H1 (cell line): ENCODE measurements around the gene HYDIN. TPM values are rescaled to one million over a fixed set of nuclear protein-coding genes. Genes with fewer than 3 reads are reported as not detected.

ENCODE experiments used
- CTCF ChIA-PET: fragments of 300-600 bp; sonication (Branson Sonifier 250); formaldehyde crosslinking; loops from one replicate; lab custom pipeline; 2021; ENCODE audit not compliant: partially characterized antibody; lab: Charles Lee
- POLR2A ChIA-PET: fragments of 300-600 bp; sonication (Branson Sonifier 250); formaldehyde crosslinking; loops from one replicate; lab custom pipeline; 2021; ENCODE audit warnings: inconsistent platforms; ENCODE audit not compliant: partially characterized antibody; lab: Charles Lee
- DNase-seq, 2 experiments: peaks; one replicate each; pipeline versions ENCODE4 v3.0.0 to v3.0.0-alpha.2; 2010 to 2022; ENCODE audit warnings: low spot score in 2 of 2, low read depth in 1 of 2, mixed read lengths in 1 of 2
- FAIRE-seq: peaks from 2 replicates; lab custom pipeline; 2011; peaks lifted over from hg19 to GRCh38; lab: Jason Lieb, UNC
- H2AFZ ChIP-seq: 2 replicates; pipeline ENCODE4 v1.8.1; 2012; ENCODE audit warnings: low read length, inconsistent platforms
- H2AK5ac ChIP-seq: 2 replicates; pipeline ENCODE4 v1.6.1; 2013; ENCODE audit warnings: low read depth, low read length
- H2BK120ac ChIP-seq: replicated peaks from 2 replicates; pipeline ENCODE3; 2013; ENCODE audit warnings: low read depth, low read length, inconsistent platforms
- H2BK12ac ChIP-seq: 2 replicates; pipeline ENCODE4 v1.6.1; 2013; ENCODE audit warnings: low read depth, low read length
- H2BK15ac ChIP-seq: 2 replicates; pipeline ENCODE4 v1.6.1; 2013; ENCODE audit warnings: low read length
- H2BK20ac ChIP-seq: 2 replicates; pipeline ENCODE4 v1.6.1; 2013; ENCODE audit warnings: low read length
- H2BK5ac ChIP-seq: 2 replicates; pipeline ENCODE4 v1.6.1; 2013; ENCODE audit warnings: low read depth, low read length
- H3K14ac ChIP-seq: 2 replicates; pipeline ENCODE4 v1.6.1; 2013; ENCODE audit warnings: inconsistent platforms; ENCODE audit not compliant: insufficient read length
- H3K18ac ChIP-seq: 2 replicates; pipeline ENCODE4 v1.6.1; 2013; ENCODE audit warnings: low read length; ENCODE audit errors: extremely low read depth
- H3K23ac ChIP-seq: 2 replicates; pipeline ENCODE4 v1.6.1; 2013; ENCODE audit warnings: inconsistent platforms; ENCODE audit not compliant: insufficient read length
- H3K23me2 ChIP-seq: 2 replicates; pipeline ENCODE4 v1.6.1; 2013; ENCODE audit warnings: low read depth, low read length
- H3K27ac ChIP-seq: 2 replicates; pipeline ENCODE4 v1.6.1; 2011; ENCODE audit warnings: low read depth, low read length, inconsistent platforms
- H3K27me3 ChIP-seq, 4 experiments: replicated peaks in 1 of 4; 1 replicate in 1 of 4; 2 replicates in 3 of 4; pipeline versions ENCODE4 v1.6.1 to v1.8.1; 2011 to 2013; ENCODE audit warnings: low read length in 3 of 4, mild to moderate bottlenecking in 3 of 4, inconsistent platforms in 2 of 4, mixed read lengths in 2 of 4, moderate library complexity in 1 of 4; ENCODE audit not compliant: control insufficient read depth in 3 of 4, insufficient read depth in 3 of 4; ENCODE audit errors: extremely low read depth in 1 of 4
- H3K36me3 ChIP-seq, 4 experiments: 2 replicates each; pipeline versions ENCODE4 v1.6.1 to v1.8.1; 2011 to 2013; ENCODE audit warnings: mild to moderate bottlenecking in 4 of 4, low read length in 3 of 4, moderate library complexity in 2 of 4, control low read depth in 1 of 4, inconsistent platforms in 1 of 4; ENCODE audit not compliant: insufficient read depth in 4 of 4, control insufficient read depth in 2 of 4
- H3K4ac ChIP-seq: replicated peaks from 2 replicates; pipeline ENCODE3; 2013; ENCODE audit warnings: low read length, low read depth, mixed read lengths, inconsistent platforms; ENCODE audit not compliant: insufficient read length
- H3K4me1 ChIP-seq, 4 experiments: replicated peaks in 1 of 4; 1 replicate in 1 of 4; 2 replicates in 3 of 4; pipeline versions ENCODE4 v1.6.1 to v1.8.1; 2011 to 2013; ENCODE audit warnings: low read length in 3 of 4, inconsistent platforms in 2 of 4, mixed read lengths in 1 of 4; ENCODE audit not compliant: insufficient read depth in 4 of 4, control insufficient read depth in 3 of 4
- H3K4me2 ChIP-seq, 2 experiments: 2 replicates each; pipeline versions ENCODE4 v1.6.1 to v1.8.1; 2011 to 2013; ENCODE audit warnings: low read depth in 2 of 2, low read length in 2 of 2, control low read depth in 1 of 2, inconsistent platforms in 1 of 2, mild to moderate bottlenecking in 1 of 2; ENCODE audit not compliant: insufficient read depth in 1 of 2
- H3K4me3 ChIP-seq, 4 experiments: fragments of 200-600, 300-600 bp in 1 of 4; sonication (generic), shearing (Covaris generic), sonication (Bioruptor Twin) in 1 of 4; 2 replicates each; pipeline versions ENCODE4 v1.5.1 to v1.8.1; 2011 to 2016; ENCODE audit warnings: low read length in 4 of 4, low read depth in 3 of 4, control low read depth in 2 of 4, inconsistent platforms in 2 of 4, mild to moderate bottlenecking in 2 of 4, mixed read lengths in 1 of 4, moderate library complexity in 1 of 4; ENCODE audit not compliant: insufficient read depth in 2 of 4; ENCODE audit errors: extremely low read depth in 1 of 4
- H3K56ac ChIP-seq: replicated peaks from 2 replicates; pipeline ENCODE3; 2013; ENCODE audit warnings: low read depth, mild to moderate bottlenecking, mixed read lengths, low read length, inconsistent platforms; ENCODE audit not compliant: insufficient read length
- H3K79me1 ChIP-seq: 2 replicates; pipeline ENCODE4 v1.6.1; 2013; ENCODE audit warnings: low read depth, low read length, control low read depth
- H3K79me2 ChIP-seq, 2 experiments: 2 replicates each; pipeline versions ENCODE4 v1.6.1 to v1.8.1; 2012 to 2013; ENCODE audit warnings: low read length in 2 of 2, mild to moderate bottlenecking in 2 of 2, inconsistent platforms in 1 of 2; ENCODE audit not compliant: insufficient read depth in 2 of 2, control insufficient read depth in 1 of 2
- H3K9ac ChIP-seq, 4 experiments: replicated peaks in 1 of 4; 1 replicate in 1 of 4; 2 replicates in 3 of 4; pipeline versions ENCODE4 v1.6.1 to v1.8.1; 2011 to 2013; ENCODE audit warnings: low read depth in 3 of 4, low read length in 3 of 4, control low read depth in 2 of 4, mild to moderate bottlenecking in 2 of 4, moderate library complexity in 2 of 4, inconsistent platforms in 1 of 4; ENCODE audit errors: extremely low read depth in 1 of 4
- H3K9me3 ChIP-seq, 2 experiments: 2 replicates each; pipeline versions ENCODE4 v1.6.1 to v1.8.1; 2012 to 2013; ENCODE audit warnings: mild to moderate bottlenecking in 2 of 2, moderate library complexity in 2 of 2, control low read depth in 1 of 2, inconsistent platforms in 1 of 2, low read depth in 1 of 2, low read length in 1 of 2, mixed read lengths in 1 of 2; ENCODE audit not compliant: insufficient read depth in 2 of 2
- H4K20me1 ChIP-seq, 2 experiments: replicated peaks in 1 of 2; 2 replicates each; pipeline versions ENCODE3 to v1.8.1; 2011 to 2013; ENCODE audit warnings: inconsistent platforms in 2 of 2, low read length in 2 of 2, mild to moderate bottlenecking in 1 of 2; ENCODE audit not compliant: insufficient read depth in 2 of 2, control insufficient read depth in 1 of 2
- H4K5ac ChIP-seq: 2 replicates; pipeline ENCODE4 v1.6.1; 2013; ENCODE audit warnings: low read length, low read depth, mixed read lengths, inconsistent platforms; ENCODE audit not compliant: insufficient read length
- H4K8ac ChIP-seq: 2 replicates; pipeline ENCODE4 v1.8.0; 2013; ENCODE audit warnings: mild to moderate bottlenecking, moderate library complexity, low read length, inconsistent platforms; ENCODE audit not compliant: insufficient read depth; ENCODE audit errors: extremely low read depth
- H4K91ac ChIP-seq: replicated peaks from 2 replicates; pipeline ENCODE3; 2013; ENCODE audit warnings: low read length, mixed read lengths, inconsistent platforms; ENCODE audit not compliant: insufficient read length
- KDM4A ChIP-seq: IDR thresholded peaks from one replicate; pipeline ENCODE4 v1.7.1; 2012; ENCODE audit warnings: low read depth, mild to moderate bottlenecking, moderate library complexity, low read length, inconsistent platforms; ENCODE audit not compliant: severe bottlenecking
- NANOG ChIP-seq: IDR thresholded peaks from 2 replicates; pipeline ENCODE4 v1.6.1; 2011; ENCODE audit warnings: low read length, low read depth, mild to moderate bottlenecking, inconsistent platforms; ENCODE audit not compliant: insufficient read depth, poor library complexity, severe bottlenecking
- SUZ12 ChIP-seq: fragments of 200-600 bp; sonication (generic); IDR thresholded peaks from 2 replicates; pipeline ENCODE4 v1.6.1; 2012; ENCODE audit warnings: mild to moderate bottlenecking, inconsistent platforms, low read length, moderate library complexity, mixed read lengths
- TCF12 ChIP-seq: IDR thresholded peaks from 2 replicates; pipeline ENCODE4 v1.6.1; 2011; ENCODE audit warnings: low read depth, mild to moderate bottlenecking, low read length
- WGBS, 2 experiments: shearing (Covaris generic) in 1 of 2; methylation state at CpG; one replicate each; pipeline versions ENCODE4 v1.1.6 to v1.1.7; 2013 to 2015; ENCODE audit warnings: low lambda C conversion rate in 2 of 2, mixed read lengths in 2 of 2, inconsistent platforms in 1 of 2, low coverage in 1 of 2, missing lambda C conversion rate in 1 of 2; ENCODE audit not compliant: insufficient replicate concordance in 2 of 2, insufficient coverage in 1 of 2, insufficient read length in 1 of 2; ENCODE audit errors: extremely low coverage in 1 of 2, missing lambda C conversion rate in 1 of 2; 5-methylcytosine and 5-hydroxymethylcytosine counted together
- polyA plus RNA-seq, 7 experiments: library from polyadenylated mRNA; depleted of rRNA in 3 of 7; stranded (reverse) in 5 of 7; unstranded in 2 of 7; fragments of >200 nt in 5 of 7; fragments of 200-250 nt in 2 of 7; gene quantifications; 1 replicate in 5 of 7; 2 replicates in 1 of 7; 4 replicates in 1 of 7; pipeline versions ENCODE4 v1.2.1 to v1.2.3, GENCODE V29; 2011 to 2013; ENCODE audit warnings: missing spikeins in 2 of 7, mixed read lengths in 2 of 7
- total RNA-seq: library from RNA; stranded (reverse); fragmentation: NEBNext Ultra II Directional; extraction: Animal tissue kit (Norgen Biotek cat#: 25700); gene quantifications from 2 replicates; pipeline ENCODE4 v1.2.1, GENCODE V29; 2021

Gene HYDIN
- total and polyA plus RNA-seq, 2 of the 8 experiments (the other 6 are each of a cell fraction or from before 2014, with no cell fraction given) = 1.1 to 1.8 TPM

- Histone ChIP-seq H2BK5ac (no peak overlapping the region), H2BK15ac (no peak overlapping the region), H3K36me3 (no peaks in the 10 kb centered on the region), H3K23me2 (peaks cover 7% of the 10 kb centered on the region; the same call in 1 of the 2 replicates), H2AFZ (no peak overlapping the region), H3K4ac (no peak overlapping the region), H3K4me2 (no peak overlapping the region), H3K9me3 (no peaks in the 10 kb centered on the region), H3K79me1 (no peaks in the 10 kb centered on the region), H3K4me1 (peaks cover 0 to 4% (median 0%) of the 10 kb centered on the region in 4 experiments; a peak in 1 of 7 replicates), H4K20me1 (no peaks in the 10 kb centered on the region), H4K8ac (no peak overlapping the region), H2BK120ac (no peak overlapping the region), H3K23ac (no peak overlapping the region), H2BK20ac (no peak overlapping the region), H3K27me3 (no peaks in the 10 kb centered on the region), H2AK5ac (no peak overlapping the region), H3K9ac (no peak overlapping the region), H3K18ac (no peak overlapping the region), H4K91ac (no peak overlapping the region), H3K79me2 (no peaks in the 10 kb centered on the region), H4K5ac (no peak overlapping the region), H3K27ac (no peak overlapping the region), H3K14ac (no peak overlapping the region), H2BK12ac (no peak overlapping the region), H3K4me3 (no peak overlapping the region), H3K56ac (no peak overlapping the region)
- POLR2A ChIA-PET = no interaction called here
- 88% methylated on average over 6 of the region's 6 CpGs; no CpG with 5 or more reads in 1 of the 2 experiments for WGBS, 2 experiments
- FAIRE-seq (no peak), DNase-seq (no peak)
- CTCF ChIA-PET = no interaction called here
- TF ChIP-seq SUZ12 (no peak), NANOG (no peak), TCF12 (no peak), KDM4A (no peak)
Observed at GRCh38 chr16:71172481-71173207, 57.9 kb downstream of the HYDIN start.
